NCI-H446 treated with DMSO at 0.1 percent for 48 hours (cell line): ENCODE results near the gene CALML6.

ENCODE experiments used
- DNase-seq: peaks from one replicate; lab custom pipeline; 2025; lab: John Stamatoyannopoulos, UW

CALML6 gene

GRCh38 chr1:1942753-1943656 is 27.9 kb downstream of the CALML6 start:
- no peak for DNase-seq

GRCh38 chr1:1943834-1944570 is 28.9 kb downstream of the CALML6 start:
- no peak for DNase-seq

GRCh38 chr1:1945782-1946393 is 30.8 kb downstream of the CALML6 start:
- DNase-seq, result no peak

- DNase-seq, result no peak
Measured at GRCh38 chr1:1946540-1946939, 31.5 kb downstream of the CALML6 start.

GRCh38 chr1:1947493-1947892 is 32.4 kb downstream of the CALML6 start:
- DNase-seq, result no peak

GRCh38 chr1:1948783-1949182 is 33.7 kb downstream of the CALML6 start:
- DNase-seq, result no peak

- DNase-seq, result no peak
Measured at GRCh38 chr1:1950940-1951339, 35.9 kb downstream of the CALML6 start.

- no peak for DNase-seq
Measured at GRCh38 chr1:1954015-1954414, 39.0 kb downstream of the CALML6 start.

- DNase-seq, result no peak
Measured at GRCh38 chr1:1954831-1955441, 39.9 kb downstream of the CALML6 start.

- no peak for DNase-seq
Measured at GRCh38 chr1:1955621-1956094, 40.6 kb downstream of the CALML6 start.

GRCh38 chr1:1956101-1956500 is 41.0 kb downstream of the CALML6 start:
- DNase-seq, result no peak

GRCh38 chr1:1956586-1957532 is 41.8 kb downstream of the CALML6 start:
- DNase-seq, result no peak

- DNase-seq, result no peak
Measured at GRCh38 chr1:1957533-1957961, 42.5 kb downstream of the CALML6 start.

- DNase-seq, result no peak
Measured at GRCh38 chr1:1958071-1958541, 43.0 kb downstream of the CALML6 start.

GRCh38 chr1:1959459-1959839 is 44.4 kb downstream of the CALML6 start:
- DNase-seq, result no peak

- DNase-seq, result peak; percentile 41
Measured at GRCh38 chr1:1959840-1960479, 44.9 kb downstream of the CALML6 start.

GRCh38 chr1:1960480-1961196 is 45.6 kb downstream of the CALML6 start:
- no peak for DNase-seq

GRCh38 chr1:1962752-1963151 is 47.7 kb downstream of the CALML6 start:
- no peak for DNase-seq

- DNase-seq, result no peak
Measured at GRCh38 chr1:1963570-1963969, 48.5 kb downstream of the CALML6 start.

- no peak for DNase-seq
Measured at GRCh38 chr1:1964811-1965210, 49.8 kb downstream of the CALML6 start.
